Endometrium (tissue), 2 donors: ENCODE measurements around the gene ELFN1.

Source experiments
- FAIRE-seq: peaks from 2 replicates; lab custom pipeline; 2012; peaks lifted over from hg19 to GRCh38; lab: Jason Lieb, UNC
- donor health status: control.
- donor health status: control.

The ELFN1 gene

DNA sequence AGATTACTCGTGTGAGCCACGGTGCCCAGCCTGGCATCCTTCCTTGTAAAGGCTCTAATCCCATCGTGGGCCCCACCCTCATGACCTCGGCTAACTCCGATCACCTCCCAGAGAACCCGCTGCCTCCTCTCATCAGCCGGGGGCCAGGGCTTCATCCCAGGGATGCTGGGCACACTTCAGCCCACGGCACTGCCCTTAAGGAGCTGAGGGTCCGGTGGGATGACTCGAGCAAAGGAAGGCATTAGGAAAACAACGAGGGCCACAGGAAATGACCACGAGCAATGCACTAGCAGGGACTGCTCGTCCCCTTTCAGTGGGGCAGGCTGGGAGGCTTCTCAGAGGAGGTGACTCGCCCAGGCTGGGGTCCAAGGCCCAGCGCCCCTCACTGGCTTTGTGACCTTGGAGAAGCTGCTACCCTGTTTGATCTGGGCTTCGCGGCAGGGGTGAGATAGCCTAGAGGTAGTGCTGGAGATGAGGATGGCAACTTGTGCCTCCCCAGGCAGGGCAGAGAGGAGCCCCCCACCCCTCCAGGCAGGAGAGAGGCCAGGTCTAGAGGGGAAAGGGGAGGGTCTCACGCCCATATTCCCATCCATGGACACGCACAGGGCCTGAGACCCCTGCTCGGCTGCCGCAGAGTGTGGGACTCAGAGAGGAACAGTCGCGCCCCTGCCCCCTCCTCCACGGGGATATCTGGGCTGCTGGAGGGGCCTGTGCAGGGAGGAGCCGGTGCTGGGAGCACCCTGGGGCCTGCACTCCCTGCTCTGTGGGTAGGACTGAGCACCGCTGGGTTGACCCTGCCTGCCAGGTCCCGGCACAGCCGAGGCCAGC lies 26.8 kb downstream of the ELFN1 start:
- no peak for FAIRE-seq

DNA sequence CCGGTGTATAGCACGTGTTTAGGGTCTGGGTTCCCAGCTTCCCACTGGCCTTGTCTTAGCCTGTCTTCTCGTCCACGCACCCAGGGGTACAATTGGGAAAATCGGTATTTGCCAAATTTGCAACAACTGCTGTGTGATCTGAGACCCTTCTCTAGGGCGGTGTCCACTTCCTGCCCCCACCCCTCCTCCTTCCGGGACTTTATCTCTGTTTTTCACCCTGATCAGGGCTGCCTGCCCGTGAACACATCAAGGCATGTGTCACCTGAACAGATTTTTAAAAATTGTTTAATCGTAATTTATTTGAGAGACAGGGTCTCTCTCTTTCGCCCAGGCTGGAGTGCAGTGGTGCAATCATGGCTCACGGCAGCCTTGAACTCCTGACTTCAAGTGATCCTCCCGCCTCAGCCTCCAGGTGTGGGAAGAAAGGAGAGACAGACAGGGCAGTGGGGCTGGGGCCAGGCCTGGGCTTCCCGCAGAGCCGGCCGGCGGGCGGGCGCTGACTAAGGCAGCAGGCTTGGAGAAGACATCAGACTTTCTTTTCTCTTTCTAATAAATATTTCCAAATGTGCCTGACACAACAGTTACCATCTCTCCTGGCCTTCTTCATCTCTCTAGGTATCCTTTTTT lies 27.5 kb downstream of the ELFN1 start:
- FAIRE-seq: no peak

DNA sequence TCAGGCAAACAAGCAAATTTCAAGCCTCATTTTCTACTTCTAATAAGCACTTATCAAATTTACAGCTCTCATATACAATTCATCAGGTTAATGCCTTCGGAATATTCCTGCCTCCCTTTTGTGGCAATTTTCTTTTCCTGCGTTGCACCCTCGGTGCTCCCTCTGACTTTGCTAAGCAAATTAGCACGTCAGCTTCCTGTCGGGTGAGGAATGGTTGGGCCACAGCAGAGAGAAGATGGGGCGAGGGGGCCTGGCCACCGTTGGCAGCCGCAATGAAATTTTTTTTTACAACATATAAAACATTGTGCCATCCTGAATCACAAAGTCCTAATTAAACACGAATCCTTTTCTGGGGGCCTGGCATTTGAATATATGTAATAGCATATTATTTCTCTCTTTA lies 28.1 kb downstream of the ELFN1 start:
- no peak for FAIRE-seq

GRCh38 chr7:1698951-1699350 lies 28.9 kb downstream of the ELFN1 start:
- no peak for FAIRE-seq

- FAIRE-seq: no peak
These were observed 30.0 kb downstream of the ELFN1 start for GRCh38 chr7:1700086-1700485.

GRCh38 chr7:1700536-1701333 lies 30.7 kb downstream of the ELFN1 start:
- no peak for FAIRE-seq

DNA sequence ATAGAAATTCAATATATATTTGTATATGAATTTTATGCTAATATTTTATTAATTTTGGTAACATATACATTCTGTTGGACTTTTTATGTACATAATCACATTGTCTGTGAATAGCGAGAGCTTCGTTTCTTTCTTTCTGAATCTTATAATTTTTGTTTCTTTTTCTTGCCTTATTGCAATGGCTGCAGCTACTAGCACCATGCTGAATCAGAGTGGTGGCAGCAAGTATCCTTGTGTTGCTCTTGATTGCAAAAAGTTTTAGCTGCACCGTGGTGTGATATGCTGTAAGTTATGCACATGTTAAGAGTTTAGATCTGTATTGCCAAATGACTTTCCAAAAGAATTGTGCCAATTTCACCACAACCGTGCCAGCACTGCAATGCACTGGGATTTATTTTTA lies 32.6 kb downstream of the ELFN1 start:
- FAIRE-seq: no peak

GRCh38 chr7:1703441-1703840 lies 33.4 kb downstream of the ELFN1 start:
- no peak for FAIRE-seq

DNA sequence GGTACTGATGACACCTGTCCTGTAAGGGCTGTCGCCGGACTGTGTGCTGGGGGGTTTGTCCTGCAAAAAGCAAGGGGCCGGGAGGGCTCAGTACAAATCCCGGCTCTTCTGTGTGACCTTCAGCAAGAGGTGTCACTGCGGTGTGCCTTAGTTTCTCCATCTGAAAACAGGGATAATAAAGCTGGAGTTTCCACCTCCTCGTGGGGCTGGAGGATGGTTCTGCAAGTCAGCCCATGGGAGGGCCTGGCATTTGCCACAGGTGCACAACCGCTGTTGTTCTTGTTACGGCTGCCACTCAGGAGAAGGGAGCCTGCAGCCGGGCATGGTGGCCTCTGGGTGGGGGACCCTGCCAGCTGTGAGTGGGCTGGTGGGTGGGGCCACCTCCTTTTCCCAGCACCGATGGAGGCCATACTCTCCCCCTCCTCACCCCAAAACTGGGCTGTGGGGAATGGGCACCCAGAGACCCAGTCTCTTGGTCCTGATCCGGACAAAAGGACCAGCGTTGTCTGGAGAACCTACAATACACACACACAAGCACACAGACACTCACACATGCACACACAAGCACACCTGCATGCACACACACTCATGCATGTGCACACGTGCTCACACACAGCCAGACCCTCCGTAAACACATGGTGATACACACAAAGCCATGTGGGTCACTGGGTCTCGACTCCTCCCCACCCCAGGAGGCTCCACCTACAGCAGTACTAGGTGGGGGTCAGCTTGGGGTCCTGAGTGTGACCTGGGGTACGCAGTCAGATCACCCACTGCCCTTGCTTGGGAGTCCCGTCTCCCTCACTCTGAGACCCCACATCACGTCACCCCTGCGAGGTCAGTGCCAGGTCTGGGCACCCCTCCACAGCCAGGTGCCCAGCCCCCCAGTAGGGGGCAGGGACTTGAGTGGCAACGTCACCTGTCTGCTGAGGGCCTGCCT lies 34.1 kb downstream of the ELFN1 start:
- no peak for FAIRE-seq

DNA sequence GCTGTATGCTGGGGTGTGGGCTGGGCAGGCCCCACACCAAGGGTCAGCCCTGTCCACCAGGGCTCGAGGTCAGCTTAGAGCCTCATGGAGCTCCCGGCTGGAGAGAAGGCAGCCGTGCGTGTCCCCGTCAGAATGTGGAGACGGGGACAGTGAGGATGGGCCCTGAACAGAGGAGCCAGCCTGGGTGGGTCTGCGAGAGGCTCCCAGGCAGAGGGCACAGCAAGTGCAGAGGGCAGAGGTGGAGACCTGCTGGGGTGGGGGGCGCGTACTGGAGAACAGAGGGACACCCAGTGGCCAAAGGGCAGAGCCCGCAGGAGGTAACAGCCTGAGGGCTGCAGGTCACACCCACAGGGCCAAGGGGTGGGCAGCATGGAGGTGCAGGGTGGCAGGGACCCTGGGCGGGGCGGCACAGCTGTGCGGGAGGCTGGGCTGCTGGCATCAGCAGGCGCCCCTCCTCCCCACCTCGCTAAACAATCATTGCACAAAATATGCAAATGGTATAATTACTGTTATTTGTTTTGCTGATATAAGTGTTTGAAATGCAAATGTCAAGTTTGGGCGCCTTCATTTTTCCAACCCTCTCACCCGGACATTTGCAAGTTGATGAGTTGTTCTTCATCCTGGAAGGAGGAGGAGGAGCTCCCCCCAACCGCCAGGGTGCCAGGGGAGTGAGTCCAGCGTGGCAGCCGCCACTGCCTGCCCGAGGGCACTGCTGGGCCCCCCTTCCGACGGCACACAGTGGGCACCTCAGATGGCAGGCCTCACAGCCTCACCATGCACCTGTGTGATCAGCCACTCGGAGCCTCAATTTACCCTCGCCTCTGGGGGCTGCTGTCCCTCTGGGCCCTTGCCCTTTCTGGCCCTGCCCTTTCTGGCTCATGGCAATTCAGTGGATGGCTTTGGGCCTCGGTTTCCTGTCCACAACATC lies 35.0 kb downstream of the ELFN1 start:
- FAIRE-seq: no peak

DNA sequence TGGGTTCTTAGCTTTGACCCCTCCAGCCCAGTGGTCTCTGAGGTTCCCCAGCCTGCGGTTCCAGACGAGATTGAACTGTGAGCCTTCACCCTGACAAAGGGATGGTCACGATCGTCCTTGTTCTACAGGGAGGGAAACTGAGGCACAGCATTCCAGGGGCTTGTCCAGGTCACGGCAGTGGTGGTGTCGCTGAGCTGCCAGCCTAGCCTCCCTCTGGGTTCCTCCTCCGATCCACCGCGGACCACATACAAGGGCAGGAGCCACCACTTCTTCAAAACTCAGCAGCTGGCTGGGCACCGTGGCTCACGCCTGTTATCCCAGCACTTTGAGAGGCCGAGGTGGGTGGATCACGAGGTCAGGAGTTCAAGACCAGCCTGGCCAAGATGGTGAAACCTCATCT lies 35.8 kb downstream of the ELFN1 start:
- FAIRE-seq: no peak

- FAIRE-seq: no peak
These were observed 36.3 kb downstream of the ELFN1 start for GRCh38 chr7:1706381-1706720.

GRCh38 chr7:1706721-1707613 lies 36.9 kb downstream of the ELFN1 start:
- no peak for FAIRE-seq

DNA sequence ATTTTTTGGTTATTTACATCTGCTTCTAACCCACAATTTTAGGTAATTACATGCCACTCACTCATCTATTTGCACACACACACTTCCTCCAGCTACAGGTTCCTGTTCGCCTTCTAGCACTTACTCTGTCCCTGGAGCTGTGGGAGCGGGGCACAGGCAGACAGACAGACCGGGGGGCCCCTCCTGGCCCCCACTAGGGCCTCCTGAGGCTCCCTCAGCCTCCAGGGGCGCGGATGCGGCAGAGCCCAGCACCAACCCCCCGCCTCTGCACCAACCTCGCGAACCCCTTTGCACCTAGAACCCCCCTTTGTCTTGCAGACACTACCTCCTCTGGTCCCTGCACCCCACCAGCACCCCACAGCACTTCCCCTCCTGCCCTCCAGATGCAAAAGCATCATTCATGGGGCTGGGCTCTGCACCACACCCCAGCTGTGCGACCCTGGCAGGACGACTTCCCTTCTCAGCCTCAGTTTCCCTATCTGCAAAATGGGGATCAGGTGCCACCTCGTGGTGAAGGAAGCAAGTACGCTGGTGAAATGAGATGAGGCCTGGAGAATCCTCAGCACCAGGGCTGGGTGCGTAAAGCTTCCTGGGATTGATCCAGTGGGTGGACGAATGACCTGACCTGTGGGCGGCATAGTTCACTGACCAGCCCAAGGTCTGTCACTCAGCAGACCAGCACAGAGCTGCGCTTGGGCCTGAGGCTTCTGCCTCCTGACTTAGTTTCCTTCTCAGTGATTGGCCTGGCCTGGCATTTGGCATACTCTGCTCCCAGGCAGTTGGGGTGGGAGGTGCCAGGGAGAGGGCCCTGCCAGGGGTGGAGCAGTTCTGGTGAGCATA lies 37.9 kb downstream of the ELFN1 start:
- FAIRE-seq: no peak

- FAIRE-seq: no peak
These were observed 38.6 kb downstream of the ELFN1 start for GRCh38 chr7:1708596-1709251.

DNA sequence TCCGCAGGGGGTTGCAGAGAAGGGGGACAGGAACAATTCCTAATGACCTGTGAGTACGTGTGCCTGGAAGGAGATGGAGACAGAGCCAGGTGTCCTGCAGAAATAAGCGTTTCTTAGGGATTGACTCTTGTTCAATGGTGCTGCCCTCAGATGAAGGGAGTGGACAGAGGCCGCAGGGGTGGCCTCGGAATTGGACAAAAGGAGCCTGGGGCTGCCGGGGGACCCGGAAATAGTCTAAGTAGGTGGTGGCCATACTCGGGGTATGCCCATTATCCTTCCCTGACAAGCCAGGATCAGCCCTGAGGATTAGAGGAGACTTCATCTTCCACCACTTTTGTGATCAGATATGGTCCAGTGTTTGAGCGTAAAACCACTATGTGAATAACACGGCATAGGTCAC lies 39.2 kb downstream of the ELFN1 start:
- no peak for FAIRE-seq

GRCh38 chr7:1709900-1710299 lies 39.8 kb downstream of the ELFN1 start:
- FAIRE-seq: no peak

- FAIRE-seq: no peak
These were observed 40.9 kb downstream of the ELFN1 start for GRCh38 chr7:1710936-1711335.
